G401.6 (cell line): ENCODE data around the gene KDM4D.
"Not testable (repeated sequence)": the region's sequence is repeated elsewhere in the genome, so short reads cannot be mapped to it uniquely, and the experiment has no call there.

ENCODE experiments used
- FAIRE-seq: peaks from 2 replicates; lab custom pipeline; 2012; peaks lifted over from hg19 to GRCh38; lab: Jason Lieb, UNC

Gene KDM4D

GRCh38 chr11:94958121-94958696 lies 15.3 kb upstream of the KDM4D start:
- FAIRE-seq: no peak

- no peak for FAIRE-seq
Observed at GRCh38 chr11:94959179-94959578, 14.3 kb upstream of the KDM4D start.

DNA sequence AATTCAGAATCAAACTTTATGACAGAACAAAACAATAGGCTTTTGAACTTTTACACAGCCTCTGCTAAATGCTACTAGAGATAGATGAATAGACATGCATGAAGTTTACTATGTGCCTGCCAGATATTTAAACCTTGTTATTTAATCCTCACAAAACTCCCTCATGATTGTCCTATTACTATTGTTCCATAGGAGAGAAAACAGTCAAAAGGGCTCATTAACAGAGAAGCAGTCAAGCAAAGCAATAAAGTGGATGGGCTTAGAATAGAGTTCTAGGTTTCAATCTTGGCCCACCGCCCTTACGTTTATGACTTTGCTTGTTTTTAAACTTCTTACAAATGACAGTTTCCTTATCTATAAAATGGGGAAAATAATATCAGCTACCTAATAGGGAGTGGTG lies 13.0 kb upstream of the KDM4D start:
- FAIRE-seq: no peak

GRCh38 chr11:94961255-94961654 lies 12.3 kb upstream of the KDM4D start:
- FAIRE-seq: no peak

- FAIRE-seq: no peak
Observed at GRCh38 chr11:94964934-94965333, 8.6 kb upstream of the KDM4D start.

GRCh38 chr11:94968334-94968958 lies 5.1 kb upstream of the KDM4D start:
- peak; percentile 82 for FAIRE-seq

DNA sequence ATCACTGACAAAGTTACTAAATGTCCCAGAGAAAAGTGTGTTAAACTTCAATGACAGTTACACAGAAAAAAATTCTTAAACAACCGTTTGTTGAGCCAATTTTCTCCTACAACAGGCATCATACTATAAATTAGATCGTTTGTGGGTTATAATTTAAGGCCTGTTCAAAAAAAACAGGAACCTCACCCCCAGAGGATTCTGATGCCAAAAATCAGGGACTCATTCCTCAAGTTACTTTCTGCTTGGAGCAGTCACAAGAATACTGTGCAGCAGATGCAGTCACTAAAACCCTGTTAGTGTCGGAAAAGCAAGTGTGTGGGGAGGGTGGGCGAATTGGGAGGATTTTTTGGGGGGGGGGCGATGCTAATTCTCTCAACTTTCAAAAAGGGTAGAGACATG lies 810 bp upstream of the KDM4D start:
- no peak for FAIRE-seq

- FAIRE-seq: no peak
Observed at GRCh38 chr11:94974178-94974577, 669 bp downstream of the KDM4D start.

- FAIRE-seq: no peak
Observed at GRCh38 chr11:94975599-94975998, 2.1 kb downstream of the KDM4D start.

DNA sequence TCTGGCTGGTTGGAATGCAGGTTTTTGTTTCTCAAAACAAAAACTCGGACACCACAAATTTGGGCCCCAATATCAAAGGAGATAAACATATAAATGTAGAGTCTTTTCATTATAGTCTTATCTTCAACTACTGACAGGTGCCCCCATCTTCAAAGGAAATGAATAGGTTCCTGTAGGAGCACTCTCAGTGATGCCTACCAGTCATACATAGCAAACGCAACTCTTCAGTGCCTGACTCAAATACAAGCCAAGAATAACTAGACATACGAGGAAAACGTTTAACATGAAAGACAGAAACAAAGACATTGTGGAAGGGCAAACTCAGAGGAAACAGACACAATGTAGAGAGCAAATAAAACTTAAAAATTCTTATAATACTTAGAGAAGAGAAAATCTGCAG lies 13.9 kb downstream of the KDM4D start:
- FAIRE-seq: no peak

DNA sequence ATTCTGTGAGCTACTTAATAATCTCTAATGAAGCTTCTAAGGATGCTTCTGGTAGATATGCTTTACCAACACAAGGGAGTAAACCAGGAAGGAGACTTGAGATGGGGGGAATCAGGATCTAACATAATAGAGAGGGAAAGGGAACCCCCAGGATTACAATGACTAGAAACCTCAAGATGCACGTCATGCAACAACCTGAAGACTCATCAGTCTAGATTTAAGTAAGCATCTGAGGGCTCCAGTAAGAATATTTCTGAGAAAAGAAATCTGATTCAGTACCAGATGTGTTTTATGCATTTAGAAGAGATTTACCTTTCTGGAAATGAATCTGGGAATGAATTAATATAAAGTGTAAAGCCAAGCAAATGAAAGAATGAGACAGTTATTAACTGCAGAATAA lies 15.2 kb downstream of the KDM4D start:
- no peak for FAIRE-seq

DNA sequence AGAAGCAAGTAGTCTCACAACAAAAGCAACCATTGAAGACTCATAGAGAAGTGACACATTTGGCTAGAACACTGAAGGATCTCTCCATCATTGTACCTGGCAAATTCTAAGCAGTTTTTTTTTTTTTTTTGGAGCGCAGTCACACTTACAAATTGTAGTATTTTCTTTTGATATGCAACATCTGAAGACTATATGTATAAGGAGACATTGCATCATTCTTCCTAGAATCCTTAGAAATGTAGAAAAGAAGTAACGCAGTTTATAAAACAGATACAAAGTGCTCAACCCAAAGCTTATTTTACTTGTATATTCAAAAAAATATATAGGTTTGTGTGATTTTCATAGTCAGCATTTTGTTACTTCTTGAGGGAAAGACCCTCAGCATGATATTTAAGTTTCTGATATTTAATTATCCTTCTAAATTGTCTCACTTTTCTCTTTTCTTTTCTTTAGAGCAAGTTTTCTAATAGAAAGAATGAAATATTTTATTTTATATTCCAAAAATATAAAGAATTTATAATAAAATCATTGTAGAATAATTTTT lies 20.0 kb downstream of the KDM4D start:
- no peak for FAIRE-seq

DNA sequence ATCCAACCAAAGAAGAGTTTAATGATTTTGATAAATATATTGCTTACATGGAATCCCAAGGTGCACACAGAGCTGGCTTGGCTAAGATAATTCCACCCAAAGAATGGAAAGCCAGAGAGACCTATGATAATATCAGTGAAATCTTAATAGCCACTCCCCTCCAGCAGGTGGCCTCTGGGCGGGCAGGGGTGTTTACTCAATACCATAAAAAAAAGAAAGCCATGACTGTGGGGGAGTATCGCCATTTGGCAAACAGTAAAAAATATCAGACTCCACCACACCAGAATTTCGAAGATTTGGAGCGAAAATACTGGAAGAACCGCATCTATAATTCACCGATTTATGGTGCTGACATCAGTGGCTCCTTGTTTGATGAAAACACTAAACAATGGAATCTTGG lies 23.9 kb downstream of the KDM4D start:
- no peak for FAIRE-seq

- FAIRE-seq: no peak
Observed at GRCh38 chr11:94998285-94998684, 24.8 kb downstream of the KDM4D start.

DNA sequence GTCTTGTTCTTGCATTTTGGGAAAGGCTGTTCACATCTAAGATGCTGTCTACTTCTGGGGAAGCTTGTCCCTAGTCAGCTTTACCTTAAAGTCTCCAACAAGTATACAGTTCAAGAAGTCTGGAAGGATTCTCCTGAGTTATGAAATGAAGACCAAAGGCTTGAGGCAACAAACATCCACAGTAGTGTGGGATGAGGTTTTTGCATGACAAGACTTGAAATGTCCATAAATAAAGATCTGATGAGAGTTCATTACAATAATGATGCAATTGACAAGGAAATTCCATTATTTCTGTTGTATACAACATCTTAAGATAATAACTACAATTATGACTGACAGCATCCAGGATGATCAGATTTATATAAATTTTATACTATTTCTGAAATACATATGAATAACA lies 30.2 kb downstream of the KDM4D start:
- no peak for FAIRE-seq

DNA sequence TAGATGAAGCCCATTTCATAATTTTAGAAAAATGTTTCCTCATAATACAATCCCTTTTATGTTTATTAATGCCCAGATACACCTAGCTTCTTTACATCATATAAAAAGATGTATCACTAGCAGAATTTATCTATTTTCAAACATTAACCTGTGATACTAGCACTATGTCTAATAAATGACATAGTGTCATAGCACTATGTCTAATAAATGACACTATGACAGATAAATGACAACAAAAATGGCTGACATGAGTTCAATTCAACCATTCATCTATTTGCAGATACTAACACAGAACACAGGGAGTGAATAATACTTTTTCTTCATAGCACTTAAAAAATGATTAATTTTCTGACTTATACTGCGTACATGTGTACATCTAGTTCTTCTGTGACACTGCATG lies 32.1 kb downstream of the KDM4D start:
- FAIRE-seq: no peak

DNA sequence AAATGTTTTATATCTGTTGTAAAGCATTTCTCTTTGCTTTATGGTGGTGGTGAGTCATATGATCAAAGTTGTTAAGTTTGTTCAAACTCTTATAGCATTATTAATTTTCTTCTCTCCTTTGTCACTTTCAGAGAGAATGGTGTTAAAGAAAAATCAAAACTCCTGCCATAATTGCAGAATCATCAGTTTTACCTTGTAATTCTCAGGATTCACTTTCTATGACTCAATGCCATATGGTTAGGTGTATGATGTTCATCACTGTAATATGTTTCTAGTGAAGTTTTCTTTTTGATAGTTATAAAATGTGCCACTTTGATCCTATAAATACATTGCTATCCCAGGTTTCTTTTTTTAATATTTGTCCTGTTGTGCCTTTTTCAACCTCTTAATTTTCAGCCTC lies 37.9 kb downstream of the KDM4D start:
- FAIRE-seq: no peak

- FAIRE-seq: no peak
Observed at GRCh38 chr11:95014184-95014821, 40.8 kb downstream of the KDM4D start.

DNA sequence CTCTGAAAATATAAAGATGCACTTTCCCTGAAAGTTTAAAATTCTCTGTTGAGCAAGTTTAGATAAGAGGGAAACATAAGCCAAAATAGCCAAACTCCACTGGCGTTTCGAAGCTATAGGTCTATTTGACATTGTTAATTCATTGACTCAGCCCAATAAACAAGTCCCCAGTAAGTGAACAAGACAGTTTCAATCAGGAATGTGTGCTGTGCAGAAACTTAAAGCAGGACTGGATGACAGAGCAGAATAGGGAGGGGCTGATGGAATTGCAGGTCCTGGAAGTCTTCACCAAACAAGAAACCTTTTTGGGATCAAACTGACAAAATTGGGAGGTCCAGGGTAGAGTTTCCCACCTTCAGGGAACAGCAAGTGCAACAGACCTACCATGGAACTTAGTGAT lies 42.6 kb downstream of the KDM4D start:
- FAIRE-seq: no peak

DNA sequence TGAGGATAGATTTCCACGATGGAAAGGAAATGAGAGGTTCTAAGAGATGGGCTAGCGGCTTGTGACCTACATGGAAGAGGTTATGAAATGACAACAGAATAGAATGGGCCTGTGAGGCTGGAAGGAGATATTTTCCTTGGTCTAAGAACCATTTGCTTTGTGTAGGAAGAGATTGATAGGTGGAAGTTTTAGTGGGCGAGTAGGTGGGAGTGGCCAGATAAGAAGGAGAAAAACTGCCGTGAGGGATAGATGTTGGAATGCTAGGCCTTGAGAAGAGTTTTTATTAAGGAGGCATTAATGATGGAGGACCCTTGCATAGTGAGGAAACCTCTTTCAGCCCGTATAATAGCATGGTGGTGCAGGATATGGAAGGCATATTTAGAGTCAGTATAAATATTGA lies 48.0 kb downstream of the KDM4D start:
- FAIRE-seq: not testable (repeated sequence)

- no peak for FAIRE-seq
Observed at GRCh38 chr11:95024958-95025357, 51.4 kb downstream of the KDM4D start, which contains the start of gene KDM4E. TSS of gene KDM4E (plus strand) at chr11:95025258. CDS start at chr11:95025558, 300 bp downstream.

- FAIRE-seq: not testable (repeated sequence)
Observed at GRCh38 chr11:95025594-95025993, 52.1 kb downstream of the KDM4D start.

DNA sequence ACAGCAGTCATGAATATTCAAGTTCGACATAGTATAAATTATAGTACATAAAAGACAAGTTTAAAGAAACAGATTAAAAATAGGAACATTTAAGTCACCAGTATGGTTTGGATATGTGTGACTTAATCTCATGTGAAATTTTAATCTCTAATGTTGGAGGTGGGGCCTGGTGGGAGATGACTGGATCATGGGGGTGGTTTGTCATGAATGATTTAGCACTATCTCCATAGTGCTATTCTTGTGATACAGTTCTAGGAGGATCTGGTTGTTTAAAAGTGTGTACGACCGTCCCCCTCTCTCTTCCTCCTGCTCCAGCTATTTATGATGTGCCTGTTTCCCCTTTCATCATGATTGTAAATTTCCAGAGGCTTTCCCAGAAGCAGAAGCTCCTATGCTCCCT lies 54.8 kb downstream of the KDM4D start:
- no peak for FAIRE-seq

DNA sequence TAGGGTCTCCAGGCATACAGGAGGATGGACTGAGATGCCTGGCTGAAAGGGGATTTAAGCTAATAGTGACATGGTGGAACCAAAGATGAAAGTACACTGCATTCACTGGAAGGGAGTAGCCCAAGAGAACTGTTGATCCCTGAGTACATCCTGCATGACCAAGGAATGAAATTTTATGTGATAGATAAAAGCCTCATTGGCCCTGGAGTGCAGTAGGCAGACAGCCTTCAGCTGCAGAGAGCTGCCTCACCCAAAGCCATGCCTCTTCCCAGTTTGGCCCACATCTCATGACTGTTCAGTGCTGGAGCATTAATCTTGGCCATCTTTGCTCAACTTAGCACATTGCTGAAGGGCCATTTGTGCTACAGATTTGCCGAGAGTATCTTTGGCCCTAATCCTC lies 59.5 kb downstream of the KDM4D start:
- FAIRE-seq: no peak
